ENCODE measurements around the gene RASL12.

DNA sequence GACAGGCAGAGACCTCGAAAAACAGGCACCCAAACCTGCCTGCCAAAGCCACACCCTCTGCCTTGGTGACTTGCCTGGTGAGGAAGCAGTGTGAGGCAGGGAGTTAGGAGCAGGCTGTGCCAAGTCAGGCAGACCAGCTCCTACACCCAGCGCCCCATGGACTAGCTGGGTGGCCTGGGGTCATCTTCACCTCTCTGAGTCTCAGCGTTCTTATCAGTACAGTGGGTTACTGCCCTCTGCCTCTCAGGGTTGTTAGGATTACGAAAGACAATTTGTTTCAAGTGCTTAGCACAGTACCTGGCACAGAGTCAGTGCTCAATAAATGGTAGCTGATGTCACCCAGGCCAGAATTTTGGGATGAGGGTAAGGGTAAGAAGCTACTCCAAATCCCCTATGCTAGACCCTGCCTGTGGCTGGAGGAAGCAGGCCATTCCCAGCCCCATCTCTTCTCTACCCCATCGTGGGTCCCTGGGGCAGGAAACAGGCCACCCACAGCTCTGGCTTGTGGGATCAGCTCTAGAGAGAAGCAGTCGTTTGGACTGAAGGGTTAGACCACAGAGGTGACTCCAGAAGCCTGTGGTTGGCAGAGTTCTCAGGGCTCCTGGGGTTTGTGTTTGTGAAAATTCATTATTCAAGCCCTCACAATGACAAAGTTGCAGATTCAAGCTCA is 12.5 kb downstream of the RASL12 start:
- TF ChIP-seq, protein P1, sequence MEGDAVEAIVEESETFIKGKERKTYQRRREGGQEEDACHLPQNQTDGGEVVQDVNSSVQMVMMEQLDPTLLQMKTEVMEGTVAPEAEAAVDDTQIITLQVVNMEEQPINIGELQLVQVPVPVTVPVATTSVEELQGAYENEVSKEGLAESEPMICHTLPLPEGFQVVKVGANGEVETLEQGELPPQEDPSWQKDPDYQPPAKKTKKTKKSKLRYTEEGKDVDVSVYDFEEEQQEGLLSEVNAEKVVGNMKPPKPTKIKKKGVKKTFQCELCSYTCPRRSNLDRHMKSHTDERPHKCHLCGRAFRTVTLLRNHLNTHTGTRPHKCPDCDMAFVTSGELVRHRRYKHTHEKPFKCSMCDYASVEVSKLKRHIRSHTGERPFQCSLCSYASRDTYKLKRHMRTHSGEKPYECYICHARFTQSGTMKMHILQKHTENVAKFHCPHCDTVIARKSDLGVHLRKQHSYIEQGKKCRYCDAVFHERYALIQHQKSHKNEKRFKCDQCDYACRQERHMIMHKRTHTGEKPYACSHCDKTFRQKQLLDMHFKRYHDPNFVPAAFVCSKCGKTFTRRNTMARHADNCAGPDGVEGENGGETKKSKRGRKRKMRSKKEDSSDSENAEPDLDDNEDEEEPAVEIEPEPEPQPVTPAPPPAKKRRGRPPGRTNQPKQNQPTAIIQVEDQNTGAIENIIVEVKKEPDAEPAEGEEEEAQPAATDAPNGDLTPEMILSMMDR (IDR thresholded peaks at IDR 0.05; ENCODE audit: insufficient read depth, low read length), result no peak
- TF ChIP-seq POLR2AphosphoS5 (IDR thresholded peaks at IDR 0.05; ENCODE audit: low read depth), result no peak
- TF ChIP-seq, protein P2, sequence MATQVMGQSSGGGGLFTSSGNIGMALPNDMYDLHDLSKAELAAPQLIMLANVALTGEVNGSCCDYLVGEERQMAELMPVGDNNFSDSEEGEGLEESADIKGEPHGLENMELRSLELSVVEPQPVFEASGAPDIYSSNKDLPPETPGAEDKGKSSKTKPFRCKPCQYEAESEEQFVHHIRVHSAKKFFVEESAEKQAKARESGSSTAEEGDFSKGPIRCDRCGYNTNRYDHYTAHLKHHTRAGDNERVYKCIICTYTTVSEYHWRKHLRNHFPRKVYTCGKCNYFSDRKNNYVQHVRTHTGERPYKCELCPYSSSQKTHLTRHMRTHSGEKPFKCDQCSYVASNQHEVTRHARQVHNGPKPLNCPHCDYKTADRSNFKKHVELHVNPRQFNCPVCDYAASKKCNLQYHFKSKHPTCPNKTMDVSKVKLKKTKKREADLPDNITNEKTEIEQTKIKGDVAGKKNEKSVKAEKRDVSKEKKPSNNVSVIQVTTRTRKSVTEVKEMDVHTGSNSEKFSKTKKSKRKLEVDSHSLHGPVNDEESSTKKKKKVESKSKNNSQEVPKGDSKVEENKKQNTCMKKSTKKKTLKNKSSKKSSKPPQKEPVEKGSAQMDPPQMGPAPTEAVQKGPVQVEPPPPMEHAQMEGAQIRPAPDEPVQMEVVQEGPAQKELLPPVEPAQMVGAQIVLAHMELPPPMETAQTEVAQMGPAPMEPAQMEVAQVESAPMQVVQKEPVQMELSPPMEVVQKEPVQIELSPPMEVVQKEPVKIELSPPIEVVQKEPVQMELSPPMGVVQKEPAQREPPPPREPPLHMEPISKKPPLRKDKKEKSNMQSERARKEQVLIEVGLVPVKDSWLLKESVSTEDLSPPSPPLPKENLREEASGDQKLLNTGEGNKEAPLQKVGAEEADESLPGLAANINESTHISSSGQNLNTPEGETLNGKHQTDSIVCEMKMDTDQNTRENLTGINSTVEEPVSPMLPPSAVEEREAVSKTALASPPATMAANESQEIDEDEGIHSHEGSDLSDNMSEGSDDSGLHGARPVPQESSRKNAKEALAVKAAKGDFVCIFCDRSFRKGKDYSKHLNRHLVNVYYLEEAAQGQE (IDR thresholded peaks at IDR 0.05; ENCODE audit: insufficient replicate concordance, low read depth), result no peak
- TF ChIP-seq GABPA (IDR thresholded peaks at IDR 0.05; ENCODE audit: low read depth), result no peak
